WTC11 (cell line): Measurements from ENCODE around the gene FHL3.

Source experiments
- CTCF ChIP-seq: fragments of 200-600 bp; IDR thresholded peaks from 2 replicates; pipeline ENCODE4 v1.8.0; 2022; ENCODE audit warnings: antibody characterized with exemption
- NR1H2 ChIP-seq: sonication (generic); formaldehyde crosslinking; IDR thresholded peaks from 2 replicates; pipeline ENCODE4 v1.9.0; 2021; ENCODE audit warnings: mild to moderate bottlenecking, moderate library complexity, missing genetic modification reagents
- SP1 ChIP-seq: sonication (generic); formaldehyde crosslinking; conservative IDR thresholded peaks from 2 replicates; pipeline ENCODE4 v1.8.1; 2022; ENCODE audit warnings: missing genetic modification reagents
- ZNF121 ChIP-seq: sonication (generic); formaldehyde crosslinking; IDR thresholded peaks from 2 replicates; pipeline ENCODE4 v1.8.0; 2023; ENCODE audit warnings: missing genetic modification reagents

GRCh38 chr1:38020396-38020795, 15.1 kb upstream of the FHL3 start:
- no peak for TF ChIP-seq CTCF
- no peak for TF ChIP-seq SP1
- no peak for TF ChIP-seq ZNF121 (CRISPR knock-in tag)
- TF ChIP-seq NR1H2 (CRISPR knock-in tag): no peak
